HAP-1 (cell line): ENCODE results near the gene CHFR.
"Not testable (repeated sequence)": the region's sequence is repeated elsewhere in the genome, so short reads cannot be mapped to it uniquely, and the experiment has no call there.

Experiments used
- DNase-seq, 2 experiments: peaks; one replicate each; pipeline ENCODE4 v3.0.0-alpha.2; 2016 to 2020; ENCODE audit warnings: low spot score in 2 of 2
- H3K27me3 ChIP-seq: fragments of 250-450 bp; sonication (Bioruptor Pico); 2 replicates; pipeline ENCODE4 v1.5.1; 2020; ENCODE audit warnings: low read depth, mild to moderate bottlenecking, moderate library complexity
- H3K36me3 ChIP-seq: fragments of 250-450 bp; sonication (Bioruptor Pico); replicated peaks from 2 replicates; pipeline ENCODE4 v1.5.1; 2020; ENCODE audit warnings: mild to moderate bottlenecking
- H3K4me1 ChIP-seq: fragments of 250-450 bp; sonication (Bioruptor Pico); 2 replicates; pipeline ENCODE4 v1.5.1; 2020; ENCODE audit warnings: mild to moderate bottlenecking
- H3K4me3 ChIP-seq: fragments of 250-450 bp; sonication (Bioruptor Pico); 2 replicates; pipeline ENCODE4 v1.5.1; 2020; ENCODE audit warnings: mild to moderate bottlenecking, moderate library complexity
- H3K9me3 ChIP-seq: fragments of 250-450 bp; sonication (Bioruptor Pico); 2 replicates; pipeline ENCODE4 v1.5.1; 2020; ENCODE audit warnings: mild to moderate bottlenecking, moderate library complexity
- in situ Hi-C: fragments of 300-500 bp; cut with MboI; formaldehyde crosslinking; loops from 3 replicates; pipeline ENCODE4 v1.14.3; 2020; ENCODE audit warnings: low sequenced_read_pairs, inconsistent platforms, mixed read lengths

The CHFR gene

DNA sequence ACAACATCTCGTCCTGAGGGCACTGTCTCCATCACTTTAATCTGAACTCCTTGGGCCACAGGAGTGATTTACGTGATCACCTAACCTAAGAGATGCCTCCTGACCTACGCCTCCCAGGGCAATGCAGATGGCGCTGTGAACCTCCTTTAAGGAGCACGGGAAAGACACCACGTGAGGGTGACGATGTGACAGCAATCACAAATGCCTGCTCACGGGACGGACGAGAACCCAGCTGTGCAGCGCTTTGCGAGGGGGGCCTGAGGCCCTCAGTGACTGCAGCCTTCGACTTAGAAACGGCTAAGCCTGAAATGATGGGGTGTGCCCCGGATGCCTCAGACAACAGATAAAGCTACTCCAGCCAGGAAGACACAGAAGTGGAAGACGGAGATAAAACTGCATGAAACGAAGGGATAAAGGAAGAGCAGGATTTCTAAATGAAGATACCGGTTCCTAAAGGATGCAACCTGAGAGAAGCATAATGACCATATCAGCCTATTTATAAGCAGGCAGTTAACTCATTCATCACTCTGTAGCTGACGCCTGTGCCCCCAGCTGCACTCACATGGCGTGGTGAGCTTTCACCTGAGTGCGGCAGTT, 44.9 kb downstream of the CHFR start:
- Histone ChIP-seq H3K36me3 (no peaks in the 10 kb centered on the region), H3K4me1 (no peaks in the 10 kb centered on the region)

DNA sequence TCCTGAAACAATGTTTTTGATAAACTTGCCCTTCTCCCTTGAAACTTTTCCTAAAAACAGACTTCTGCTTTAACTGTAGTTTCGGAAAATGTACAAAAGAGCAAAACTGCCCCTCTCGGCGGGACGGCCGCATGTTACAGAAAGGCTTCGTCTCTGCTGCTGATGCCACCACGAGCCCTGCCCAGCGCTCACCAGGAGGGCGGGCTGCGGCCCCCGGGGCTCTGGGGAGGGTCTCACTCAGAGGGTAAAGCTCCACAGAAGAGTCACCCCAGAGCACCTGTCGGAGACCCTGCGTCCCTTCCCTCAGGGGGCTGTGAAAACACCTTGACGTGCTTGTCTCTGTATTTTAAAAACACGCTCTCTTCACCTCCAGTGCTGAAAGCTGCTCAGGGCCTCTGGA, 46.3 kb downstream of the CHFR start:
- Histone ChIP-seq H3K27me3 (no peaks in the 10 kb centered on the region), H3K9me3 (no peaks in the 10 kb centered on the region), H3K36me3 (no peaks in the 10 kb centered on the region), H3K4me3 (no peak overlapping the region), H3K4me1 (no peaks in the 10 kb centered on the region)
- DNase-seq, result no peak
- in situ Hi-C loops, result no loop called here

More for the DNA sequence above, 44.9 kb downstream of the CHFR start:
- Histone ChIP-seq H3K4me3 (no peak overlapping the region), H3K27me3 (no peaks in the 10 kb centered on the region), H3K9me3 (no peaks in the 10 kb centered on the region)
- no peak for DNase-seq
- in situ Hi-C loops, result no loop called here

GRCh38 chr12:132840536-132840935, 46.9 kb downstream of the CHFR start:
- H3K4me3 ChIP-seq, result no peak overlapping the region
- H3K36me3 ChIP-seq, result no peaks in the 10 kb centered on the region
- H3K27me3 ChIP-seq, result no peaks in the 10 kb centered on the region
- no peaks in the 10 kb centered on the region for H3K4me1 ChIP-seq
- DNase-seq, result no peak
- no peaks in the 10 kb centered on the region for H3K9me3 ChIP-seq
- in situ Hi-C loops, result no loop called here

GRCh38 chr12:132839558-132840235, 47.7 kb downstream of the CHFR start:
- no peaks in the 10 kb centered on the region for H3K36me3 ChIP-seq
- no peaks in the 10 kb centered on the region for H3K4me1 ChIP-seq
- H3K4me3 ChIP-seq, result no peak overlapping the region
- no peak for DNase-seq
- no peaks in the 10 kb centered on the region for H3K9me3 ChIP-seq
- no peaks in the 10 kb centered on the region for H3K27me3 ChIP-seq
- in situ Hi-C loops, result no loop called here

GRCh38 chr12:132838410-132839080, 48.9 kb downstream of the CHFR start:
- in situ Hi-C loops, result no loop called here
- DNase-seq, result no peak
- H3K36me3 ChIP-seq, result no peaks in the 10 kb centered on the region
- no peaks in the 10 kb centered on the region for H3K9me3 ChIP-seq
- H3K27me3 ChIP-seq, result no peaks in the 10 kb centered on the region
- no peaks in the 10 kb centered on the region for H3K4me1 ChIP-seq
- no peak overlapping the region for H3K4me3 ChIP-seq

DNA sequence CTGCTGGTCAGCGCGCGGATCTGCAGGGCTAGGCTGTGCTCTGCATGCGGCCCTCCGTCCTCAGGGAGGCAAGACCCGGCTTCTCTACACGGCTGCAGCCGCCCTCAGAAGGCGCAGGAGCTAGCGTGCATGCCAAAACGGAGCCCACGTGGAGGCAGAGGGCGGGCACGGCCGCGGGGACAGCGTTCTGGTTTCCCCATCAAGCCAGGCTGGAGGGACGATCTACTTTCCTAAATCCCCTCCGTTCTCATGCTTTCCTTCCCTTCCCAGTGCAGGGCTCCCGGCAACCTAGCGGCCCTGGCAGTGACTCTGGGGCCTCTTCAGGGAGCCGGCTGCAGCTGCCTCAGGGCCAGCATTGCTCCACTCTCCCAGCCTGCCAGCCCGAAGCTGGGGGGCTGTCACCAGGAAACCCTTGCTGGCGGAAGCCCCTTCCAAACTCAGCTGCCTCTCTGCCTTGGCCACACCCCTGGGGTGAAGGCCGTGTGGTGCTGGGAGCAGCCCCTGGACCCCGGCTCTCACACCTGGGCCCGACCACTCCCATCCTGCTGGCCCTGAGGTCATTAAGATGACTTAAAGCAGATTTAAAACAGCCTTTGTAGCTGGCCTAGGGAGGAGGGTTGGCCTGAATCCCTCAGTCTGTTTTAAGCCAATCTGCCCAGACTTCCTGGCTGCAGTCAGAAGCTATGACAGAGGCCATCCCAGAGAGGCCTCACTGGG, 49.6 kb downstream of the CHFR start:
- Histone ChIP-seq H3K36me3 (no peaks in the 10 kb centered on the region), H3K27me3 (no peaks in the 10 kb centered on the region), H3K9me3 (no peaks in the 10 kb centered on the region), H3K4me3 (no peak overlapping the region), H3K4me1 (no peaks in the 10 kb centered on the region)
- no peak for DNase-seq
- in situ Hi-C loops, result no loop called here

DNA sequence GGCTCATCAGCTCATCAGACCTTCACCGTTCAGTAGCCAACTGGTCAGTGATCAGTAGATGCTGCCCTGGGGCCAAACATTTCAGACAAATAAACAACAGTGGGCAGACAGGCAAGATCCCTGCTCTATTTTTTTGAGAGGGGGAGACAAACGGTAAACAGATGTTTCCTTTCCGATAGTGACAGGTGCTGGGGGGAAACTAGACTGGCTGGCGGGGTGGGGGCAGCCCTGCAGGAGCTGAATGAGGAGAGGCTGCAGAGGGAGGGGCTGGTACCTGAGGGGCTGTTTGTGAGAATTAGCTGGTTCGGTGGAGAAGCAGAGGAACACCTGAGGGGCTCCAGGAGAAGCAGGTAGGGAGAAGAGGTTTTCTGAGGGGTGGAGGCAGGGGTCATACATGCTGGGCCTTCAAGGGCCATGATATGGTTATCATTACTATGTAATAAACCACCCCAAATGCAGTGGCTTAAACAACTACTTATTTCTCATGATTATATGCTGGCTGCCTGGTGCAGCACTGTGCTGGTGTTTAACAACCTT, 50.5 kb downstream of the CHFR start:
- H3K27me3 ChIP-seq, result no peaks in the 10 kb centered on the region
- DNase-seq, result no peak
- in situ Hi-C loops, result no loop called here
- no peaks in the 10 kb centered on the region for H3K9me3 ChIP-seq
- no peak overlapping the region for H3K4me3 ChIP-seq
- H3K4me1 ChIP-seq, result no peaks in the 10 kb centered on the region
- H3K36me3 ChIP-seq, result no peaks in the 10 kb centered on the region

DNA sequence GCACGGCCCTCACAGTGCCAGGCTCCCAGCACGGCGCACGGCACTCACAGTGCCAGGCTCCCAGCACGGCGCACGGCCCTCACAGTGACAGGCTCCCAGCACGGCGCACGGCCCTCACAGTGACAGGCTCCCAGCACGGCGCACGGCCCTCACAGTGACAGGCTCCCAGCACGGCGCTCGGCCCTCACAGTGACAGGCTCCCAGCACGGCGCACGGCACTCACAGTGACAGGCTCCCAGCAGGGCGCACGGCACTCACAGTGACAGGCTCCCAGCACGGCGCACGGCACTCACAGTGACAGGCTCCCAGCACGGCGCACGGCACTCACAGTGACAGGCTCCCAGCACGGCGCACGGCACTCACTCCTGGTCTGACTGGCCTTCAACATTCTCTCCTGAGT, 51.2 kb downstream of the CHFR start:
- H3K27me3 ChIP-seq, H3K4me3 ChIP-seq, DNase-seq, H3K9me3 ChIP-seq, H3K36me3 ChIP-seq, in situ Hi-C loops, H3K4me1 ChIP-seq: not testable (repeated sequence)

DNA sequence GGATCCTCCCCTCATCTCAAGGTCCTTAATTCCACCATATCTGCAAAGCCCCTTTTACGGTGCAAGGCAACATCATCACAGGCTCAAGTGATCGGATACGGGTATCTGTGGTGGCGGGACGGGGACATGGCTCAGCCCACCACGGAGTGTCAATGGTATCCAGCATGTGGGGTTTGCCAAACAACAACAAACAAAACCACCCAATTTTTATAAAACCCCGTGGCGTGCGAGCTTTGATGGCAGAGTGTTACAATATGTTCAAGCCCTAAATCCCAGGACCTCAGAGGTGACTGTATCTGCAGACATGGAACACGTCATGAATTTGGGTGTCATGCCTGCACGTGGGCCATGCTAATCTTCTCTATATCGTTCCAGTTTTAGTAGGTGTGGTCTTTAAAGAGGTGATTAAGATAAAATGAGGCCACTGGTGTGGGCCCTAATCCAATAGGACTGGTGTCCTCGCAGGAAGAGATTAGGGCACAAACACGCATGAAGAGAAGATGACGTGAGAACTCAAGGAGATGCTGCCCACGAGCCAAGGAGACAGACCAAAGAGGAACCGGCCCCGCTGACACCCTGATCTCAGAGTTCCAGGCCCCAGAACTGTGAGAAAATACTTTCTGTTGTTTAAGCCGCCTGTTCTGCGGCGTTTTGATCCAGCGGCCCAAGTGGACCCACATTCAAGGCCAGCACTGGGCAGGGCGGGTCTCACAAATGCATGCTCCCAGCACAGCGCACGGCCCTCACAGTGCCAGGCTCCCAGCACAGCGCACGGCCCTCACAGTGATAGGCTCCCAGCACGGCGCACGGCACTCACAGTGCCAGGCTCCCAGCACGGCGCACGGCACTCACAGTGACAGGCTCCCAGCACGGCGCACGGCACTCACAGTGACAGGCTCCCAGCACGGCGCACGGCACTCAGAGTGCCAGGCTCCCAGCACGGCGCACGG, 52.1 kb downstream of the CHFR start:
- Histone ChIP-seq H3K4me1 (no peaks in the 10 kb centered on the region), H3K9me3 (no peaks in the 10 kb centered on the region), H3K36me3 (no peaks in the 10 kb centered on the region), H3K4me3 (no peak overlapping the region), H3K27me3 (no peaks in the 10 kb centered on the region)
- in situ Hi-C loops, result no loop called here
- DNase-seq, result no peak

- no peaks in the 10 kb centered on the region for H3K27me3 ChIP-seq
- H3K36me3 ChIP-seq, result no peaks in the 10 kb centered on the region
- no peak overlapping the region for H3K4me3 ChIP-seq
- in situ Hi-C loops, result no loop called here
- peaks cover 4% of the 10 kb centered on the region; the same call in 1 of the 2 replicates for H3K9me3 ChIP-seq
- H3K4me1 ChIP-seq, result peaks cover 2% of the 10 kb centered on the region; the same call in 1 of the 2 replicates
- DNase-seq, result no peak
Observed at GRCh38 chr12:132834181-132834711, 53.2 kb downstream of the CHFR start.

GRCh38 chr12:132833341-132833740, 54.1 kb downstream of the CHFR start:
- Histone ChIP-seq H3K27me3 (no peaks in the 10 kb centered on the region), H3K4me1 (peaks cover 3% of the 10 kb centered on the region; the same call in 1 of the 2 replicates), H3K36me3 (0 out of 2 replicates have a peak, but pooled peaks cover under 1% of the 10 kb centered on the region), H3K9me3 (peaks cover 4% of the 10 kb centered on the region; the same call in 1 of the 2 replicates), H3K4me3 (no peak overlapping the region)
- in situ Hi-C loops, result no loop called here
- no peak for DNase-seq

DNA sequence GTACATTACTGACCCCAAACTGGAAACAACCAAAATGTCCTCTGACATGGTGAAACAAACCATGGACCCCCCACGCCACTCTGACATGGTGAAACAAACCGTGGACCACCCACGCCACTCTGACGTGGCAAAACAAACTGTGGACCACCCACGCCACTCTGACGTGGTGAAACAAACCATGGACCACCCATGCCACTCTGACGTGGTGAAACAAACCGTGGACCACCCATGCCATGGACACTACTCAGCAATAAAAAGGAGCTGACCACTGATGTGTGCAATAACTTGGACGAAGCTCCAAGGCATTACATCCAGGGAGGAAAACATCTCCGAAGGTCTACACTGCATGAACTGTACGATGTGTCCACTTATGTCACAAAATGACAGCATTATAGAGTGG, 55.6 kb downstream of the CHFR start:
- Histone ChIP-seq H3K4me3 (no peak overlapping the region), H3K27me3 (no peaks in the 10 kb centered on the region), H3K36me3 (peaks cover 9% of the 10 kb centered on the region)

More for the DNA sequence above, 55.6 kb downstream of the CHFR start:
- Histone ChIP-seq H3K9me3 (peaks cover 4% of the 10 kb centered on the region; the same call in 1 of the 2 replicates), H3K4me1 (peaks cover 5% of the 10 kb centered on the region; the same call in 1 of the 2 replicates)
- in situ Hi-C loops, result no loop called here
- no peak for DNase-seq
